ENCODE data around the gene ENOPH1.
A peak's percentile ranks its signal among the peaks of the same experiment; 100 is the strongest.
"Not testable (repeated sequence)": the region's sequence is repeated elsewhere in the genome, so short reads cannot be mapped to it uniquely, and the experiment has no call there.

The ENOPH1 gene

DNA sequence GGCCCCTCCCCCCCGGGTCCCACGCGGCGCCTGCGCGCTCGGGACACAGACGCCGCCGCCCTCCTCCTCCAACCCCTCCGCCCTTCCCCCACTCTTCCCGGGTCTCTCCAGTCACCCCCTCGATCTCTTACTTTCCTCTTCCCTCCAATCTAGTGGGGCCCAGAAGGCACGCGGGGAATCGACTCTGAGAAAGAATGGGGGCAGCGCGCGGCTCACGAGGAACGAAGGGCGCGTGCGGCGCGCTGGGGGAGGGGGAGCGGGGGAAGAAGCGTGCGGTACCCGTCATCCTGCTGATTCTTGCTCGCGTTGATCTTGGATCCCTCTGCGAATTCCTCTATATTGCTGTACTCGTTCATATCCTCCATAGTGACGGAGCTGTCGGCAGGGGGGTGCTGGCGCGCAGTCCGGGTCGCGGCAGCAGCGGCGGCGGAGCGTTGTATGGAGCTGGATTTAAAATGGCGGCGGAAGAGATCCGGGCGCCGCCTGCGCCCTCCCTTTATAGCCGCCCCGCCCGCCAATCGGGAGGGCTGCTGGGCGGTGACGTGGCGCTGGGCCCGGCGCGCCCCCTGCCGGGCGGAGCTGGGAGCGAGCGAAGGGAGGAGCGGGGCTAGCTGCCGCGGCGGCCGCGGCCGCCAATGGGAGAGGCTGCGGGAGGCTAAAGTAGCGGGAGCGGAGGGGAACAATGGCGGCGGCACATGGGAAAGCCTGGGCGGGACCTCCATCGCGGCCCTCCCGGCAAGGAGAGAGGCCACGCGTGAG, 1.2 kb upstream of the ENOPH1 start:
- DNase-seq = peak; percentile 87 to 91

DNA sequence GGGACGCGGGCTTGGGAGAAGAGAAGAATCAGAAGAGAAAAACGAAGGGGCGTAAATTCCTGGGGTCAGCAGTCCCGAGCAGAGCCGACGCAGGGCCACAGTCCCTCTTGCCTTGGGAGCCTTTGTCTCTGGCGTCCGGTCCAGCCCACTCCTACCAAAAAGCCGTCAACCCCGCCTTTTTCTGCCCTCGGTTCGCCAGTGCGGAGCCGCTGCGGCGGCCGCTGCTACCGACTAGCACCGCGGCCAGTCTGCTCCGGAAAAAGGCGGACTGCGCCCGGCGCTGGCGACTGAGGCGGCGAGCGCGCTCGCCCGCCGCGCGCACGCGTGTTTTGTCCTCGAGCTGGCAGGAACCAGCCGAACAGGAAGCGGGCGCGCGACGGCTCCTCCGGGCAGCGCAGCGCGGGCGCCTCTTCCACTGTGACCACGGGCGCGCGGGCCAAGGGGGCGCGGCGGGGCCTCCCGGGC, 630 bp upstream of the ENOPH1 start:
- peak in 1 of 2 donors; percentile 48 for DNase-seq

DNA sequence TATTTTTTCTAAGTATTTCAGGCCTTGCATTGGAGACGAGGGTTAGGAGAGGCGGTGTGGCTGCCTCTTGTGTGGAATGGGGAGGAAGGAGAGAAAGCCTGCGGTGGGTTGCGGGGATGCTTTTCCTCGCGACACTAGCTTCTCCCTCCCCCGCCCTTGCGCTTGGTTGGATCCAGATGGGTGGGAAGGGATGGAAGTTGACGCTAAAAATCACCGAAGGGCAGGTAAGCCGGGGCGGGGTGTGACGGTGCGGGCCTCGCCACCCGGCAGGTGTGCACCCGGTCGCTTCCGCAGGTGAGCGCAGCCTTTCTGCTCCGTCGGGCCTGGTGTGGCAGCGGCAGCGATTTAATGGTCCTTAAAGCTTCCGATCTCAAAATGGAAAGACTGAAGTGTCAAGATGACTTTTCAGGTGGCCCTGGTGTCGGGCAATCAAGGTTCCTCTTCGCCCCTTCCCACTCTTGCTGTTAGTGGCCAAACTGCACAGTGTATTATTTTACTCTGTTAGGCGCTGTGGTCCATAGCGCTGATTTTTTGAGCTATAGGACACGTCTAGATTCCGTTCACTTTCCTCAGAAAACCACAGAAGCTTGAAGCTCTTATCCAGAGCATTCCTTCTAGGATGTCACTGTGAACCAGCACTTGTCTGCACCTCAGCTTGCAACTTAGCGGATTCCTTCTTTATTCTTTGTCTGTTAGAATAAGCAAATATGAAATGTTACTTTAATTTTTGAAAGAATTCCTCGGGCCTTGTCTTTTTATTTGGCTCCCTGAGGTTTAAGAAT, 765 bp downstream of the ENOPH1 start:
- no peak for DNase-seq

DNA sequence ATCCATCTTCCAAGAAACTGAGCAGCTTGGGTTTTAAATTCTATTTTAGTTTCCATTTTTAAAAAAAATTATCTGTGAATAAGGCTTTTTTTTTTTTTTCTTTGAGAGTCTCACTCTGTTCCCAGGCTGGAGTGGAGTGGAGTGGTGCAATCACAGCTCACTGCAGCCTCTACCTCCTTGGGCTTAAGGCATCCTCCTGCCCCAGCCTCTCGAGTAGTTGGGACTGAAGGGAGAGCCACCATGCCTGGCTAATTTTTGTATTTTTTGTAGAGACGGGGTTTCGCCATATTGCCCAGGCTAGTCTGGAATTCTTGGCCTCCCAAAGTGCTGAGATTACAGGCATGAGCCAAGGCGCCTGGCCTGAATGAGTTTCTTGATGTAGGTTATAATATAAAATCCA, 1.4 kb downstream of the ENOPH1 start:
- no peak for DNase-seq

DNA sequence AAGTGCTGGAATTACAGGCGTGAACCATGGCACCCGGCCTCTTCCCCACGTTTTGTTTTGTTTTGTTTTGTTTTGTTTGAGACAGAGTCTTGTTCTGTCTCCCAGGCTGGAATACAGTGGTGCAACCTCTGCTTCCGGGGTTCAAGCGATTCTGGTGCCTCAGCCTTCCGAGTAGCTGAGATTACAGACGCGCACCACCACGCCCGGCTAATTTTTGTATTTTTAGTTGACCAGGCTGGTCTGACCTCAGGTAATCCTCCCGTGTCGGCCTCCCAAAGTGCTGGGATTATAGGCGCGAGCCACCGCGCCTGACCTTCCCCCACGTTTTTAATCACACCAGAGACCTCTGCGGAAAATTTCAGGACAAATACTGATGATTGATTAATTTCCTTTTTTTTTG, 2.2 kb downstream of the ENOPH1 start:
- DNase-seq = no peak

DNA sequence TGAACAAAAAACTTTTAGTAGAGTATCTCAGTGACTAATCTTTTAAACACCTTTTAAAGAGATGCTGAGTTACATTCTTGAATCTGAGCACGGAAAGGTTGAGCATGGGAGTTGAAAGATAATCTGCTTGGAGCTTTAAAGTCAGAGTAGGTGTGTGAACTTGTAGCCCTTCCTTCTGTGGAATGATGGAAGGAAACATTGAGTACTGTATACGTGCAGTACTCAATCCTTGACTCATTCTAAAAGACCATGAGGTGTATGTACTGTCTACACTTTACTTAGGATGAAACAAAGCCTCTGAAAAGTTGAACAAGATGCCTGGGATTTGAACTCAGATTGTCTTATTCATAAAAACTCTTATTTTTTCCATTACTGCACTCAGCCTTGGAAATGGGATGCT, 3.4 kb downstream of the ENOPH1 start:
- DNase-seq = no peak

DNA sequence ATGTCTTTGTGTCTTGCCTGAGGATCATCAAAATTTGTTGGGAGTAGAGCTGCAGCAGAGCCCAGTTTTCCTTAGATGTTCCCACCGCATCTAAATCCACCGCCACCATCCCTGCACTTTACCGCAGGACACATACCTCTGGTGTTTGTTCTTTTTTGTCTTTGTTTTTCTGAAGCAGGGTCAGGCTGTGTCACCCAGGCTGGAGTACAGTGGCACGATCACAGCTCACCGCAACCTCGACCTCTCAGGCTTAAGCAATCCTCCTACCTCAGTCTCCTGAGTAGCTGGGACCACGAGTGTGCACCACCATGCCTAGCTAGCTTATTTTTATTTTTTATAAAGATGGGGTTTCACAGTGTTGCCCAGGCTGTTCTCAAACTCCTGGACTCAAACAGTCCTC, 4.6 kb downstream of the ENOPH1 start:
- no peak for DNase-seq

DNA sequence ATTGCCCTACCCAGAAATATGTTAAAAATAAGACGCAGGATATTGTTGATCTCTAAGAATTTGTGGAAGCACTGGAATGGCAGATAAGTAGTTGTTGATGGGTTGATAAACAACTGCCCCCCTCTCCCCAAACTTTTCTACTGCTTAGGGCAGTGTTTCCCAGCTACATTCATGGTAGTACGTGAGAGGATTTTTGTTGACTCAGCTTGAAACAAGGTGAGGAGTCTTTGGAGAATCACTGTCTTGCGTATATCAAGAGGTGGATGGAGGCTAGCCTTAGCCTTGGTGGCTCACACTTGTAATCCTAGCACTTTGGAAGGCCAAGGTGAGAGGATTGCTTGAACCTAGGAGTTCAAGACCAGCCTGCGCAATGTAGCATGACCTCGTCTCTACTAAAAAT, 5.7 kb downstream of the ENOPH1 start:
- no peak for DNase-seq

DNA sequence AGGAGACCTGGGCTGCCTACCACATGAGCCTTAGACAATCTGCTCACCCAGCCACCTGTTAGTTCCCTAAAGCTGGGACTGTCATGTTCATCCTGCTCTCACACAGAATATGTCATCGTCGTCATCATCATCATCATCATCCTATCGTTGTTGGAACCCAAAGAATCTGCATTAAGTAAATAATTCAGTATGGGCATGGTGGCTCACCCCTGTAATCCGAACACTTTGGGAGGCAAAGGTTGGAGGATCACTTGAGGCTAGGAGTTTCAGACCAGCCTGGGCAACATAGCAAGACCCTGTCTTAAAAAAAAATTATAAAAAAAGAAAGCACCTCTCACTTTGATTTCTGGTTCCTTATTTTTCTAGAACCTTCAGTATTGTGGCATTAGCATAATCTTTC, 6.4 kb downstream of the ENOPH1 start:
- DNase-seq = no peak

DNA sequence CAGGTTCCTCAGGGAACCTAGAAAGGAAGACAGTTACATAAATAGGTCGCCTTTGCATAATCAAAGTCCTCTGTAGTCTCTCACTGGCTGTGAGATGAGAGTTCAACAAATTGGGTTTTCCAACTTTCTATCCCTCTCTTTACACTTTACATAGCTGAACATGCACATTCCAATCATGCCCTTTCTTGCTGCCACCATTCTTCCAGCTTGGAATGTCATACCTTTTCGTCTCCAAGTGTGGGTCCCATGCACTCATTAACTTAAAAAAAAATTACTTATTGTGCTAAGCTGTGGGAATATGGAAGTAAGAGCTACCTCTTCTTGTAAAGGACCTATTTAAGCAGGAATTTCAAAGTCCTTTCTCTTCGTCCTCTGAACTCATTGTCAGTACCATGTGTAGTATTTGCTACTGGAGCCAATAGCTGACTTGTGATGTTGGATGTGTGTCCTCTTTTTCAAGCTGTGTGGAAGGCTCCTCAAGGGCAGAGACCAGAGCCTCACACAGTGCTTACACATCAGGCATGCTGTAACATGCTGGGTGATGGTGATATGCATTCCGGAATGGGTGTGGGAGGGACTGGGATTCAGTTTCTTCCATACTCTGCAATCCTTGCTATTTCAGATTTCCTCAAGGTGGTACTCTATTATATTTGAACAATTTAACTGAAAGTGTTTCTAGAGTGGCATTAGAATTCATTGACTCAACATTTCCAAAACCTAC, 7.1 kb downstream of the ENOPH1 start:
- no peak for DNase-seq

DNA sequence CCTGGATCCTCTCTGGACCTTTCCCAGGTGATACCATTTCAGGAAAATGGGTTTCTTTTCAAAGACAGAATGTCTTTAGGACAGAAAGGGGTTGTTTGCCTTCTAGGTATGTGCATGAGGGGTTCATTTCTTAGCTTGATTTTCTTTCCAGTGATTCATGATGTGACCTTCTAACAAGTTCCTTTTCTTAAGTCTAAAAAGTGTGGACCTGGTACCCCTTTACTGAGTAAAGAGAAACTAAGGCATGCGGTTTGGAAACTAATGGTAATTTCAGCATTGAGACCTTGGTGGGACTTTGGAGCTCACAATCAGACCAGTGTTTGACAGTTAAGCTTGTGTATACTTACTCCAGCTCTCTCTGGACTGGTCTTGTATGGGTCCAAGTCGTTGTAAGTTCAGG, 8.7 kb downstream of the ENOPH1 start:
- DNase-seq = no peak

DNA sequence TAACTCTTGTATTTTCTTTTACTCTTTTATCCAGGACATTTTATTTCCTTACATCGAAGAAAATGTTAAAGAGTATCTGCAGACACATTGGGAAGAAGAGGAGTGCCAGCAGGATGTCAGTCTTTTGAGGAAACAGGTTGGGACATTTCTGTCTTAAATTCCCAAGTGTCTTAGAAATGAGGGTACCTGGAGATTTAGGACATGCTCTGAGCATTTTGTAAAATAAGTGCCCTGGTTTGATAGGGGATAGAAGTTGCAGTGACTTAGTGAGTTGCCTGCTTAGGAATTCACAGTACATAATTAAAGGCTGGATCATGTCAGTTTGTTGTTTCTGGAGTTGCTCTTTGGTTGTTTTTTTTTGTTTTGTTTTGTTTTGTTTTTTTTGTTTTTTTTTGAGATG, 17.5 kb downstream of the ENOPH1 start:
- no peak for DNase-seq

DNA sequence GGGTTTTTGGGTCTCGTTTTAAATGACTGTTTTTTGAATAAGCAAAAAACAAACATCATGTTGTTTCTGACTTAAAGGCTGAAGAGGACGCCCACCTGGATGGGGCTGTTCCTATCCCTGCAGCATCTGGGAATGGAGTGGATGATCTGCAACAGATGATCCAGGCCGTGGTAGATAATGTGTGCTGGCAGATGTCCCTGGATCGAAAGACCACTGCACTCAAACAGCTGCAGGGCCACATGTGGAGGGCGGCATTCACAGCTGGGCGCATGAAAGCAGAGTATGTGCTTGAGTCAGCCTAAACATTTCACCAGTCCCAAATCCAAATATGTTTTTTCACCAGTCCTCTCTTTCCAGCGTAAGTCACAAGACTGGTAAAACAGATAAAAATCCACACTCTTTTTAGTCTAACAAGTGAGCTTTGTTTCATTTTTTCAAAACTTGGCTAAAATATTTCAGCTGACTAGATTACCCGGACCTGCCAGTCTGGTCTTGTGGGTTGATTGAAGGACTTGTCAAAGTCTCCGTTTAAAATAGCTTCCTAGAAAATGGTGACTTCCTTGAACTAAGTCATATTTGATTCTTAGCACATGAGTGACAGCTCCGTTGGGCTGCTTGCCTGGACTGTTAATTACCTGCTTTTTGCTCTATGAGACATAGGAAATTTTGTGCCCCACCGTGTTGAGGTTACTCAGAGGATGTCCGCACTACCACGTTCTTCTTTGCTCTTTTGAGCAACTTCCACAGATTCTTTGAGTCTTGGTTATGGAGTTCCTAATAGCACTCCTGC, 20.8 kb downstream of the ENOPH1 start:
- no peak for DNase-seq

DNA sequence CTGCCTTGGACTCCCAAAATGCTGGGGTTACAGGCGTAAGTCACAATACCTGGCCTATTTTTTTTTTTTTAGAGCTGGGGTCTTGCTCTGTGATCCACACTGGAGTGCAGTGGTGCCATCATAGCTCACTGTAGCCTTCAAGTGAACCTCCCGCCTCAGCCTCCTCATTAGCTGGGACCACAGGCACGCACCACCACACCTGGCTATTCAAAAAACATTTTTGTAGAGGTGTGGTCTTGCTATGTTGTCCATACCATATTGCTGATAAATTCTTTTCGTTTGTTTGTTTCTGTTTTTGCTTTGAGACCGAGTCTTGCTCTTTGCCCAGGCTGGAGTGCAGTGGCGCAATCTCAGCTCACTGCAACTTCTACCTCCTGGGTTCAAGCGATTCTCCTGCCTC, 21.6 kb downstream of the ENOPH1 start:
- no peak for DNase-seq

DNA sequence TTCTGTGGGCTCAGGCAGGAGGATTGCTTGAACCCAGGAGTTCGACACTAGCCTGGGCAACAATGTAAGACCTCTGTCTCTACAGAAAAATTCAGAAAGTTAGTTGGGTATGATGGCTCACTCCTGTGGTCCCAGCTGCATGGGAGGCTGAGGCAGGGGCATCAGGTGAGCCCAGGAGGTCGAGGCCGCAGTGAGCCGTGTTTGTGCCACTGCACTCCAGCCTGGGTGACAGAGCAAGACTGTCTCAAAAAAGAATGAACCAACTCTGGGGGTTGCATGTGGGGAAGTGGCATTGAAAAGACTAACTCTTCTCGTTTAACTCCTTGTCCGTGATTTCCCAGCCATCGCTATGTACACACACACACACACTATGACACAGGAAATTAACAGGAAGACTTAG, 26.9 kb downstream of the ENOPH1 start:
- DNase-seq = no peak

DNA sequence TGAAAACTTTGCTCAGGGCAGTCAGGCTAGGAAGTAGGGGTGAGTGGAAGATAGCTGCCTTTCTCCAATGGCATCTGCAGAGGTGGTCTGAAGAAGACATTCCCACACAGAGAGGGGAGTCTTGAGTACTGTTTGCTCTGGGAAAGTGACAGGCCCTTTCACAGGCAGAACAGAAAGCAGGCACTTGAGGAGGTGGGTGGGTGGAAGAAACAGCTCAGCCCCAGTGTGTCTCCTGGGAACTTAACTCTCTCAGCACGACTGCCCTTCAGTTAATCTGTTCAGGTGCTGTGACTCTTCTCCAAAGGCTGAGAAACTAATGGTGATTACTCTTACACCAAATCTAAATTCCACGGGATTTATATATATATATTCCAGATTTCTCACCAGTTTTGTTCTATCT, 28.3 kb downstream of the ENOPH1 start:
- no peak for DNase-seq

DNA sequence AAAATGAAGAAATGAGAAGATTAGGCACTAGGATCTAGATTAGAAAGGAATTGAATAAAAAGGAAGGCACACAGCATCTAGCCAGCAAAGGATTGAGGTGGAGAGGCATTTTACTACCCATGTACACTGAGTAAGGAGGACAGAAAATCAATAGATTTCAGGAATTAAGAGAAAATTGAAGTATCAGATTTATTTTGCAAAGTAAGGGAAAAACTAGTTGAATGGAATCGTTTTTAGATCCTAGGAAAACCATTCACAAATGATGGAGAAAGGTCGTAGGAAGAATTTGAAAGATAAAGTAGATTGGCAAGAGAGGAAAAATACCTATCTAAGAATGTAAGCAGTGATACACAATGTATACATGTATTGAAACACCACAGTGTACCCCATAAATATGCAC, 31.3 kb downstream of the ENOPH1 start:
- no peak for DNase-seq

DNA sequence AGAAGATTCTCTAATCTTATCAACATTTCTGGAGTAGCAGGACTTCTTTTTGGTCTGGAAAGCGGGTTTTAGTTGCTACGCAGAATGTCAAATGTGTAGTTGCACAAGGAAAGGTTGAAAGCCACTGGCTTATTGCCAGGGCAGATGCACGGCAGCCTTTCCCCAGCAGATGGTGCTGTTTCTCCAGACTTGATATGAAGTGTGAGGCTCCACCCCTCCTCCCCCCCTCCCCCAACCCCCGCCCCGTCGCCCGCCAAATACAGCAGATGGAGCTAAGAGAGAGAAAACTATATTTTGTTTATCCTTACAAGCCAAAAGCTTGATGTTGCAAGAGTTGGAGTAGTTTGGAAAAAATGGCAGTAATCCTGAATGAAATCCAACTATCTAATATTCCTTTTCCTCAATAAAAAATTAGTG, 32.0 kb downstream of the ENOPH1 start:
- peak; percentile 72 to 86 for DNase-seq

DNA sequence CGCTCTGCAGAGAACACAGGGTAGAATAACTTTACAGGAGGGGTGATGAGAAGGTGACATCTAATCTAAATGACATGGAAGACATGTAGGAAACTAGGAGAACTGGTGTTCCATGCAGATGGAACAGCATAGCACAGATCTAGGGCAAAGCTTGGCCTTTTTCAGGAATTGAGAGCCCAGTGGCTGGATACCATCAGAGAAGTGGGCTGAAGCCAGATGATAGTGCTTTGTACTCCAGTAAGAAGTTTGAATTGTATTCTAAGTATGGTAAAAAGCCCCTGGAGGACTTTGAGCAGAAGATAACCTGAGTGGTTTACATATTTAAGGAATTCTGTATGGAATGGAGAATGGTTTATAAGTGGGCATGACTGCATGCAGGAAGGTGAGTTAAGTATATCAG, 32.8 kb downstream of the ENOPH1 start:
- no peak for DNase-seq

DNA sequence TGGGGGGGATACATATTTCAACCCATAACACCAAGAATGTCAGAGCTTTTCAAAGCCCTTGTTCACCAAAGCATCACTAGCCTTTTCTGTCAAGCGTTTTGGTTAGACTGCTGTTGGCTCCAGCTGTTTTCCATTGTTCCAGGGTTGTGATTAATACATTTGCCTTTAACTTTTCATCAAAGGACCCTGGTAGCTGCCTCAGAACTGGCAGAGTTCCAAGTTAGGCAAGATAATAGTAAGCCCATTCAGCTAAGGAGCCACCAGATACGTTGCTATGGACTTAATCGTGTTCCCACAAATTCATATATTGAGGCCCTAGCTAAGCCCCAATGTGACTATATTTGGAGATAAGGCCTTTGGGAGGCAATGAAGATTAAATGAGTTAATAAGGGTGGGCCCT, 37.1 kb downstream of the ENOPH1 start:
- no peak for DNase-seq

DNA sequence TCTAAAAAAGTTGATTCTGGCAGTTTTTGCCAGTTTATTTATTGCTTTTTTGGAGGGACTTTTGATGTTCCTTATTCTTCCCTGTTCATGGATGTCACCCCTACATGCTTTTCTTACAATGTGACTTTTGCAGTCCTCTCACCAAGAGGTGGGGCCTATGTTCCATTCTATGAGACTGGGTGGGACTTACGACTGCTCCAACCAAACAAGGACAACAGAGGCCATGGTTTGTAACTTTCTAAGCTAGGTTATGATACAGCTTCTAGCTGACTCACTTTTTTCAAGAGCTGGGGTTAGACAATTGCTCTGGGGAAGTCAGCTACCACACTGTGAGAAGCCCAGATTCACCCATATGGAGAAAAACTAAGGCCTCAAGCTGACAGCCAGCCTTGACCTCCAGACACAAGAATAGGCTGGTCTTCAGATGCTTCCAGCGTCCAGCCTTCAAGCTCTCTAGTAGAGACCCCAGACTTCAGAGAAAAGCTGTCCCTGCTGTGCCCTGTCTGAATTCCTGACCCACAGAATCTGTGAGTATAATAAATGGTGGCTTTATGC, 39.5 kb downstream of the ENOPH1 start:
- peak; percentile 19 to 49 for DNase-seq

DNA sequence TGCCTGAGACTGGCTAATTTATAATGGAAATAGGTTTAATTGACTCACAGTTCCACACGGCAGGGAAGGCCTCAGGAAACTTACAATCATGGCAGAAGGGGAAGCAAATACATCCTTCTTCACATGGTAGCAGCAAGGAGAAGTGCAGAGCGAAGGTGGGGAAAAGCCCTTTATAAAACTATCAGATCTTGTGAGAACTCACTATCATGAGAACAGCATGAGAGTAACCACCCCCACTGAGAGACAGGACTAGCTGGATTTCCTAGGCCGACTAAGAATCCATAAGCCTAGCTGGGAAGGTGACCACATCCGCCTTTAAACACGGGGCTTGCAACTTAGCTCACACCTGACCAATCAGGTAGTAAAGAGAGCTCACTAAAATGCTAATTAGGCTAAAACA, 42.7 kb downstream of the ENOPH1 start:
- DNase-seq = not testable (repeated sequence)

All from hippocampal formation (tissue), 2 donors.